BLaER1 treated with 17β-estradiol and CSF1 and Interleukin-3, amounts not matched to agents 10 nM and 100 nM (cell line): ENCODE measurements around the gene NID1.
"Not testable (repeated sequence)": the region's sequence is repeated elsewhere in the genome, so short reads cannot be mapped to it uniquely, and the experiment has no call there.

Source experiments
- H3K27ac ChIP-seq, 11 experiments: shearing (Covaris generic); formaldehyde crosslinking; 2 replicates each; pipeline ENCODE4 v1.8.1; 2022
- H3K27me3 ChIP-seq, 11 experiments: shearing (Covaris generic); formaldehyde crosslinking; 2 replicates each; pipeline ENCODE4 v1.8.1; 2022
- H3K36me3 ChIP-seq, 11 experiments: shearing (Covaris generic); formaldehyde crosslinking; 2 replicates each; pipeline ENCODE4 v1.8.1; 2022
- H3K4me1 ChIP-seq, 10 experiments: shearing (Covaris generic); formaldehyde crosslinking; 2 replicates each; pipeline ENCODE4 v1.8.1; 2022
- H3K4me2 ChIP-seq, 11 experiments: shearing (Covaris generic); formaldehyde crosslinking; 2 replicates each; pipeline ENCODE4 v1.8.1; 2022
- H3K4me3 ChIP-seq, 10 experiments: shearing (Covaris generic); formaldehyde crosslinking; 2 replicates each; pipeline ENCODE4 v1.8.1; 2022
- H3K9ac ChIP-seq, 11 experiments: shearing (Covaris generic); formaldehyde crosslinking; 2 replicates each; pipeline ENCODE4 v1.8.1; 2022
- H3K9me3 ChIP-seq, 11 experiments: shearing (Covaris generic); formaldehyde crosslinking; replicated peaks in 1 of 11; 2 replicates each; pipeline ENCODE4 v1.8.1; 2022
- H4K20me1 ChIP-seq, 11 experiments: shearing (Covaris generic); formaldehyde crosslinking; 2 replicates each; pipeline ENCODE4 v1.8.1; 2022
- Cebpa-rat ChIP-seq, 11 experiments: shearing (Covaris generic); IDR thresholded peaks; 2 replicates each; pipeline ENCODE4 v1.8.1; 2022

Gene NID1

GRCh38 chr1:235979176-235979575 is 85.7 kb downstream of the NID1 start:
- Histone ChIP-seq H3K27ac (0 out of 22 replicates have a peak overlapping the region, but pooled peaks of 1 of the 11 experiments have one; percentile 9), H3K9me3 (peaks cover 0 to 7% (median 0%) of the 10 kb centered on the region in 11 experiments; a peak in 1 of 22 replicates), H3K9ac (no peak overlapping the region), H4K20me1 (no peaks in the 10 kb centered on the region), H3K4me1 (peaks cover 0 to 45% (median 17%) of the 10 kb centered on the region in 10 experiments; a peak in 12 of 20 replicates), H3K36me3 (no peaks in the 10 kb centered on the region), H3K27me3 (no peaks in the 10 kb centered on the region), H3K4me2 (peak overlapping the region in 1 of 11 experiments; percentile 9; a peak in 1 of 22 replicates), H3K4me3 (no peak overlapping the region)
- no peak for TF ChIP-seq Cebpa-rat (IDR thresholded peaks at IDR 0.05)

DNA sequence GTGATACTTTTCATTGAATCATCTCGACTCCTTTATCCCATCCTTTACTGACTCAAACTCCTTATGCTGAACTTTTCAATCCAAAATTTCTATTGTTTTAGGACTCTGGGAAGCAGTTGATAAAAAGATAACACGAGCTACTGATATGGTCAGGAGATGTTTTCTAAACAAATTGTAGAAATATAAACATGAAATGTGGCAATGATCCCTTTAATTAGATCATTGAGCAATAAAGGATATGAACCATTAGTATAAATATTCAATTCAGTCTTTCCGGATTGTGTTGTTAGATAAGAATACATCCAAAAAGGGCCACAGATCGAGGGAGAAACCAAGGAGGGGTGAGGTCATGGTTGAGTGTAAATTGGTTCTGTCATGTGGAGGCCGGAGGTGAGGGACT is 88.4 kb downstream of the NID1 start:
- Histone ChIP-seq H3K4me2 (peak overlapping the region in 5 of 11 experiments; percentile 7 to 37 (median 31); a peak in 6 of 22 replicates), H3K27me3 (no peaks in the 10 kb centered on the region), H3K36me3 (no peaks in the 10 kb centered on the region), H3K9me3 (peaks cover 0 to 7% (median 0%) of the 10 kb centered on the region in 11 experiments; a peak in 1 of 22 replicates), H4K20me1 (no peaks in the 10 kb centered on the region), H3K4me3 (no peak overlapping the region), H3K4me1 (peaks cover 12 to 57% (median 27%) of the 10 kb centered on the region in 10 experiments), H3K27ac (peak overlapping the region in 1 of 11 experiments; percentile 2; a peak in 1 of 22 replicates), H3K9ac (no peak overlapping the region)
- no peak for TF ChIP-seq Cebpa-rat (IDR thresholded peaks at IDR 0.05)

GRCh38 chr1:235974616-235975015 is 90.3 kb downstream of the NID1 start:
- no peak for TF ChIP-seq Cebpa-rat (IDR thresholded peaks at IDR 0.05)
- peaks cover 27 to 57% (median 36%) of the 10 kb centered on the region in 10 experiments for H3K4me1 ChIP-seq
- no peak overlapping the region for H3K27ac ChIP-seq
- H3K27me3 ChIP-seq, result no peaks in the 10 kb centered on the region
- peaks cover 0 to 7% (median 0%) of the 10 kb centered on the region in 11 experiments; a peak in 1 of 22 replicates for H3K9me3 ChIP-seq
- no peak overlapping the region for H3K9ac ChIP-seq
- H3K4me3 ChIP-seq, result no peak overlapping the region
- H4K20me1 ChIP-seq, result no peaks in the 10 kb centered on the region
- no peaks in the 10 kb centered on the region for H3K36me3 ChIP-seq
- no peak overlapping the region for H3K4me2 ChIP-seq

- Histone ChIP-seq H3K4me1 (peaks cover 29 to 61% (median 41%) of the 10 kb centered on the region in 10 experiments), H3K9ac (peak overlapping the region; percentile 80 to 90 (median 85)), H3K4me2 (peak overlapping the region; percentile 72 to 89 (median 83)), H3K4me3 (peak overlapping the region in 5 of 10 experiments; percentile 28 to 49 (median 42); a peak in 4 of 20 replicates), H3K27ac (peak overlapping the region; percentile 88 to 97 (median 92); a peak in 21 of 22 replicates)
- not testable (repeated sequence) for H3K27me3 ChIP-seq, H4K20me1 ChIP-seq, H3K36me3 ChIP-seq, H3K9me3 ChIP-seq
Observed at GRCh38 chr1:235972691-235973090, 92.2 kb downstream of the NID1 start.

DNA sequence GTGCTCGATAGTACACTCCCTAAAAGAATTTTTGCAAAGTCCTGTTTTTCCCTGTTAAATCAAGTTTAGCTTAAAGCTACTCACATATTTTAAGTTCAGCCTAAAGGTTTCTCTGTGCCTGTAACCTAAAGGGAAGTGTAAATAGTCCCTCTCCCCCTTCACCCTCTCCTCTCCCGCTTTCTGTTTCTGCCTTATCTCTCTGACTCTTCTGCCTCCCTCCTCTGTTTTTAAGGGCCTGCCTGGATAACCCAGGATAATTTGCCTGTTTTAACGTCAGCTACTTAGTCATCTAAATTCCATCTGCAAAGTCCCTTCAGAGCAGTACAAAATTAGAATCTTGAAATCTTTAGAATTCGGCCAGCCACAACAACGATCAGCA is 92.6 kb downstream of the NID1 start:
- no peaks in the 10 kb centered on the region for H4K20me1 ChIP-seq

GRCh38 chr1:235971571-235972310 is 93.1 kb downstream of the NID1 start:
- TF ChIP-seq Cebpa-rat (IDR thresholded peaks at IDR 0.05), result peak; percentile 62 to 97 (median 94); a peak in 20 of 22 replicates
- peaks cover 0 to 16% (median 2%) of the 10 kb centered on the region in 11 experiments; a peak in 11 of 22 replicates for H3K9me3 ChIP-seq
- H3K4me1 ChIP-seq, result peaks cover 29 to 59% (median 41%) of the 10 kb centered on the region in 10 experiments
- H3K36me3 ChIP-seq, result no peaks in the 10 kb centered on the region
- peak overlapping the region; percentile 18 to 58 (median 42); a peak in 16 of 20 replicates for H3K4me3 ChIP-seq
- no peaks in the 10 kb centered on the region for H3K27me3 ChIP-seq
- peak overlapping the region; percentile 80 to 90 (median 85) for H3K9ac ChIP-seq
- peak overlapping the region; percentile 88 to 97 (median 92) for H3K27ac ChIP-seq
- no peaks in the 10 kb centered on the region for H4K20me1 ChIP-seq
- peak overlapping the region; percentile 75 to 89 (median 83) for H3K4me2 ChIP-seq

More for the DNA sequence above, 92.6 kb downstream of the NID1 start:
- TF ChIP-seq Cebpa-rat (IDR thresholded peaks at IDR 0.05), result no peak
- Histone ChIP-seq H3K4me2 (peak overlapping the region; percentile 72 to 89 (median 83)), H3K27me3 (no peaks in the 10 kb centered on the region), H3K4me1 (peaks cover 29 to 61% (median 41%) of the 10 kb centered on the region in 10 experiments), H3K9ac (peak overlapping the region; percentile 80 to 90 (median 85)), H3K4me3 (peak overlapping the region; percentile 18 to 58 (median 42); a peak in 16 of 20 replicates), H3K36me3 (no peaks in the 10 kb centered on the region), H3K27ac (peak overlapping the region; percentile 88 to 97 (median 92)), H3K9me3 (peaks cover 0 to 10% (median 0%) of the 10 kb centered on the region in 11 experiments; a peak in 6 of 22 replicates)

- H3K9me3 ChIP-seq, result peaks cover 0 to 23% (median 7%) of the 10 kb centered on the region in 11 experiments; a peak in 11 of 22 replicates
- no peak for TF ChIP-seq Cebpa-rat (IDR thresholded peaks at IDR 0.05)
- peak overlapping the region in 10 of 11 experiments; percentile 40 to 90 (median 84); a peak in 20 of 22 replicates for H3K9ac ChIP-seq
- H3K27ac ChIP-seq, result peak overlapping the region; percentile 36 to 97 (median 92); a peak in 21 of 22 replicates
- H3K36me3 ChIP-seq, result no peaks in the 10 kb centered on the region
- H3K4me2 ChIP-seq, result peak overlapping the region; percentile 68 to 87 (median 79); a peak in 21 of 22 replicates
- H3K4me3 ChIP-seq, result peak overlapping the region in 2 of 10 experiments; percentile 16 to 38; a peak in 2 of 20 replicates
- peaks cover 29 to 52% (median 41%) of the 10 kb centered on the region in 10 experiments for H3K4me1 ChIP-seq
- H4K20me1 ChIP-seq, result no peaks in the 10 kb centered on the region
- H3K27me3 ChIP-seq, result no peaks in the 10 kb centered on the region
Observed at GRCh38 chr1:235971020-235971419, 93.9 kb downstream of the NID1 start.

GRCh38 chr1:235968831-235969230 is 96.1 kb downstream of the NID1 start:
- Histone ChIP-seq H3K9me3 (peaks cover 0 to 44% (median 10%) of the 10 kb centered on the region in 11 experiments; a peak in 11 of 22 replicates), H3K4me3 (no peak overlapping the region), H3K27ac (peak overlapping the region in 9 of 11 experiments; percentile 89 to 97 (median 94); a peak in 17 of 22 replicates), H3K9ac (peak overlapping the region in 6 of 11 experiments; percentile 38 to 88 (median 66); a peak in 6 of 22 replicates), H3K27me3 (no peaks in the 10 kb centered on the region), H3K4me1 (peaks cover 28 to 49% (median 40%) of the 10 kb centered on the region in 10 experiments), H3K4me2 (peak overlapping the region in 5 of 11 experiments; percentile 35 to 83 (median 68); a peak in 10 of 22 replicates), H4K20me1 (no peaks in the 10 kb centered on the region), H3K36me3 (no peaks in the 10 kb centered on the region)
- TF ChIP-seq Cebpa-rat (IDR thresholded peaks at IDR 0.05), result no peak

DNA sequence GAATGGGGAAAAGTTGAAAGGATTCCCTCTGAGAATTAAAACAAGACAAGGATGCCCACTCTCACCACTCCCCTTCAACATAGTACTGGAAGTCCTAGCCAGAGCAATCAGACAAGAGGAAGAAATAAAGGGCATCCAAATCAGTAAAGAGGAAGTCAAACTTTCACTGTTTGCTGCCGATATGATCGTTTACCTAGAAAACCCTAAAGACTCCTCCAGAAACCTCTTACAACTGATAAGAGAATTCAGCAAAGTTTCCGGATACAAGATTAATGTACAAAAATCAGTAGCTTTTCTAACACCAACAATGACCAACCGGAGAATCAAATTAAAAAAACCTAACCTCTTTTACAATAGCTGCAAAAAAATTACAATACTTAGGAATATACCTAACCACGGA is 98.8 kb downstream of the NID1 start:
- H3K27me3 ChIP-seq, H3K4me2 ChIP-seq, H3K9ac ChIP-seq, H3K4me3 ChIP-seq, H3K36me3 ChIP-seq, H4K20me1 ChIP-seq: not testable (repeated sequence)
- peak overlapping the region in 3 of 11 experiments; percentile 17 to 32 (median 27); a peak in 4 of 22 replicates for H3K27ac ChIP-seq
- H3K4me1 ChIP-seq, result peaks cover 13 to 34% (median 24%) of the 10 kb centered on the region in 10 experiments; a peak in 19 of 20 replicates
- H3K9me3 ChIP-seq, result peaks cover 3 to 67% (median 22%) of the 10 kb centered on the region in 11 experiments; a peak in 12 of 22 replicates
